RWPE1 (cell line): ENCODE data around the gene KIF18A.

Experiments used
- CTCF ChIA-PET: fragments of 350-600 bp; sonication (Branson Sonifier 250); formaldehyde crosslinking; extraction: SDS; loops from one replicate; lab custom pipeline; 2021; lab: Yijun Ruan, JAX
- POLR2A ChIA-PET: fragments of 400-600 bp; formaldehyde crosslinking; extraction: SDS; loops from one replicate; lab custom pipeline; 2020; ENCODE audit warnings: antibody characterized with exemption; ENCODE audit not compliant: low non-redundant PET; lab: Yijun Ruan, JAX
- DNase-seq: peaks from one replicate; pipeline ENCODE4 v3.0.0; 2012; ENCODE audit warnings: low spot score
- H3K27ac ChIP-seq: fragments of 450-650 bp; 2 replicates; pipeline ENCODE4 v1.5.1; 2017
- CTCF ChIP-seq: fragments of 450-650 bp; conservative IDR thresholded peaks from 2 replicates; pipeline ENCODE4 v1.5.1; 2017; ENCODE audit warnings: low read depth, mild to moderate bottlenecking

KIF18A gene

GRCh38 chr11:28110108-28110820, 2.3 kb upstream of the KIF18A start:
- peak overlapping the region; percentile 83 for H3K27ac ChIP-seq
- ChIA-PET POLR2A (no interaction called here), CTCF (interaction anchor here (0.7 kb wide), 1 partner anchor 90 kb away, joined by 4 read pairs; no protein-coding TSS in a partner anchor)
- TF ChIP-seq CTCF = no peak
- DNase-seq = peak; percentile 57

GRCh38 chr11:28108958-28109357, 1.0 kb upstream of the KIF18A start:
- H3K27ac ChIP-seq = no peak overlapping the region
- POLR2A ChIA-PET = no interaction called here
- TF ChIP-seq CTCF = no peak
- CTCF ChIA-PET = no interaction called here
- DNase-seq = no peak

GRCh38 chr11:28107191-28107749, 686 bp downstream of the KIF18A start:
- no peak for TF ChIP-seq CTCF
- POLR2A ChIA-PET = interaction anchor here (0.6 kb wide), 1 partner anchor 34 kb away, joined by 4 read pairs; no protein-coding TSS in a partner anchor

GRCh38 chr11:28106353-28107043, 1.5 kb downstream of the KIF18A start:
- no peak for TF ChIP-seq CTCF
- CTCF ChIA-PET = no interaction called here
- POLR2A ChIA-PET = interaction anchor here (0.6 to 0.7 kb wide), 4 partner anchors 26 to 594 kb away, joined by 4 to 17 read pairs (median 6); no protein-coding TSS in a partner anchor
- peak overlapping the region; percentile 65 for H3K27ac ChIP-seq
- no peak for DNase-seq

More at GRCh38 chr11:28107191-28107749, 686 bp downstream of the KIF18A start:
- CTCF ChIA-PET = interaction anchor here (0.6 kb wide), 1 partner anchor 265 kb away, joined by 4 read pairs; no protein-coding TSS in a partner anchor
- DNase-seq = peak; percentile 3
- H3K27ac ChIP-seq = peak overlapping the region; percentile 91

- TF ChIP-seq CTCF = no peak
- no peak overlapping the region for H3K27ac ChIP-seq
- ChIA-PET POLR2A (interaction anchor here (0.6 to 0.7 kb wide), 3 partner anchors 25 to 595 kb away, joined by 5 to 17 read pairs (median 8); no protein-coding TSS in a partner anchor), CTCF (no interaction called here)
- DNase-seq = no peak
These were observed 2.1 kb downstream of the KIF18A start for GRCh38 chr11:28105869-28106268.

GRCh38 chr11:28104984-28105383, 3.0 kb downstream of the KIF18A start:
- ChIA-PET POLR2A (no interaction called here), CTCF (no interaction called here)
- DNase-seq = no peak
- TF ChIP-seq CTCF = no peak
- no peak overlapping the region for H3K27ac ChIP-seq
